Stimulated activated memory B cell treated with anti-CD40 and anti-IgM and Interleukin-4, amounts not matched to agents 10 μg/mL and 1 μg/mL and 100 μg/mL, for 72 hours (primary cell): Measurements from ENCODE around the gene CDCA8.

Experiments
- ATAC-seq: fragments of 150-1000 bp; cut with Tn5 transposase; 2 replicates; pipeline ENCODE4 v1.10.0; 2021
- H3K27ac Mint-ChIP-seq: one replicate; pipeline ENCODE4 v1.8.0; 2022; ENCODE audit warnings: mild to moderate bottlenecking, mixed read lengths
- H3K27me3 Mint-ChIP-seq: one replicate; pipeline ENCODE4 v1.8.0; 2022; ENCODE audit warnings: mixed read lengths
- H3K36me3 Mint-ChIP-seq: one replicate; pipeline ENCODE4 v1.8.0; 2022; ENCODE audit warnings: mixed read lengths
- H3K4me1 Mint-ChIP-seq: one replicate; pipeline ENCODE4 v1.8.0; 2022; ENCODE audit warnings: mixed read lengths
- H3K4me3 Mint-ChIP-seq: one replicate; pipeline ENCODE4 v1.8.0; 2022; ENCODE audit warnings: mild to moderate bottlenecking, moderate library complexity, mixed read lengths
- H3K9me3 Mint-ChIP-seq: one replicate; pipeline ENCODE4 v1.8.0; 2022; ENCODE audit warnings: mixed read lengths

Gene CDCA8

GRCh38 chr1:37692078-37692833 is at the start of gene CDCA8:
TSS of gene CDCA8 (plus strand) at chr1:37692516. CDS start at chr1:37692691, 175 bp downstream.
- peak; percentile 95 for ATAC-seq
- H3K36me3 Mint-ChIP-seq = peaks cover 10% of the 10 kb centered on the region
- peak within 1 kb of the TSS; percentile 92 for H3K27ac Mint-ChIP-seq
- no peaks in the 10 kb centered on the region for H3K9me3 Mint-ChIP-seq
- H3K27me3 Mint-ChIP-seq = no peaks in the 10 kb centered on the region
- H3K4me1 Mint-ChIP-seq = peaks cover 42% of the 10 kb centered on the region
- H3K4me3 Mint-ChIP-seq = peak within 1 kb of the TSS; percentile 100

DNA sequence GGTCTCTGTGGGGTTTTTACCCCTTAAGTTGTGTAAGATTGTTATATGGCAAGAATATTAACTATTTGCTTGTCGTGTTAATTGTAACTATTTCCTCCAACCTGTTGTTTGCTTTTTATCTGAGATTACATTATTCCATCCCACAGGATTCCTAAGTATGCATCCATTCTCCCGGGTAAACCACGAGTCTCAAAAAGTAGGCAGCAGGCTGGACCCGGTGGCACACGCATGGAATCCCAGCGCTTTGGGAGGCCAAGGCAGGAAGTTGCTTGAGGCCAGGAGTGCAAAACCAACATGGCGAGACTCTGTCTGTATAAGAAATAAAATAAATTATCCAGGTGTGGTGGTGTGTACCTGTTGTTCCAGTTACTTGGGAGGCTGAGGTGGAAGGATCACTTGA is 45.0 kb upstream of the CDCA8 start:
- Mint-ChIP-seq H3K9me3 (no peaks in the 10 kb centered on the region), H3K27ac (no peak overlapping the region), H3K27me3 (peaks cover 21% of the 10 kb centered on the region), H3K4me3 (no peak overlapping the region), H3K4me1 (no peaks in the 10 kb centered on the region), H3K36me3 (no peaks in the 10 kb centered on the region)
- no peak for ATAC-seq

DNA sequence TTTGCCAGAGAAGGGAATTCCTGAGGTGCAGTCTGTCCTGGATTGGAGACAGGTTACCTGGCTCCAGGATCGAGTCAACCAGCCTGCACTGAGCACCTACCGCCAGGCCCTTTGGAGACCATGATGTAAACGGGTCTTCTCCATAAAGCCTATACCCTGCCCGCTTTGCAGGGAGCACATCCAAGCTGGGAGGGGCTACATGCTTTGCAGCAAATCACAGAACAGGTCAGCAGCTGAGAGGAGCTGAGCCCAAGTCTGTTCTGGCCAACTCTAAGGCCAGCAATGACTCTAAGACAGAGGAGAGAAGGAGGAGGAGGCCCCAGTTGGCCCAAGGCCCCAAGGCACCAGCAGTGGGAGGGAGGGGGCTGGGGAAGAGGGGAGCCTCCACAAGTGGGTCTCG is 42.1 kb upstream of the CDCA8 start:
- Mint-ChIP-seq H3K4me3 (no peak overlapping the region), H3K9me3 (no peaks in the 10 kb centered on the region), H3K27ac (no peak overlapping the region), H3K27me3 (peaks cover 8% of the 10 kb centered on the region), H3K36me3 (no peaks in the 10 kb centered on the region), H3K4me1 (no peaks in the 10 kb centered on the region)
- ATAC-seq = no peak

DNA sequence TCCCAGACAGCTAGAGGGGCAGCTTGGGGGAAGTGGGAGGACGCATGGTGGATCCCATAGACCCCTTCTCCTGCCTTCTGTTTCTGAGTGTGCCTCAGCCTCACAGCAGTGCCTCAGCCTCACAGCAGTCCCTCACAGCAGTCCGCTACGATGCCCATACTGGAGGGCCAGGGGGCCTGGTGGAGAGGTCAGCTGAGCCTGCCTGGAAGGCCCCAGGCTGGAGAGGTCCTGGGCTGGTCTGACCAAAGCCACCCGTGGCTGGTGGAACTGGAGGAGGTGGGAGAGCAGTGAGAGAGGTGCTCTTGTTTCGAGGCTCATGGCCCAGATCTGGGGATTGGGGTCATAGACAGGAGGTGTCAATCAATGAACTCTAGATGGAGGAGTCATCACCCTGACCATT is 41.6 kb upstream of the CDCA8 start:
- Mint-ChIP-seq H3K27ac (no peak overlapping the region), H3K9me3 (no peaks in the 10 kb centered on the region), H3K27me3 (peaks cover 8% of the 10 kb centered on the region), H3K36me3 (no peaks in the 10 kb centered on the region), H3K4me1 (no peaks in the 10 kb centered on the region), H3K4me3 (no peak overlapping the region)
- ATAC-seq = peak; percentile 4

- Mint-ChIP-seq H3K4me1 (no peaks in the 10 kb centered on the region), H3K27me3 (peaks cover 14% of the 10 kb centered on the region), H3K9me3 (no peaks in the 10 kb centered on the region), H3K36me3 (no peaks in the 10 kb centered on the region), H3K4me3 (no peak overlapping the region), H3K27ac (no peak overlapping the region)
- no peak for ATAC-seq
These were observed 40.5 kb upstream of the CDCA8 start for GRCh38 chr1:37651803-37652202.

DNA sequence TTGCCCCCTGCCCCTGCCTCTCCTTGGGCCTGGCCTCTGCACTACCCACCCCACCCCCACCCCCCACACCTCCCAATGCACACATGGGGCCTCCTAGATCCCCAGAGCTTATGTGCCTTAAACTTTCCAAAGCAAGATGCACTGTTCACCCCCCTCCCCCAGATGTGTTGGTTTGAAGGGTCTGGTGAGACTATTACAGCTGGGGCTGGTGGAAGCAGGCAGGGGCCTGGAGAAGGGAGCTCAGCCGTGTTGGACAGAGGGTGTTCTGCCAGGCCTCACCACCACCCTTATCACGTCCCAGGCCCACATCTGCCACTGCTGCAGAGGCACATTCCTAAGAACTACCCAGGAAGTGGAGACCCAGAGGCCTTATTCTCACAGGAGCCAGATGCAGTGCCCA is 39.3 kb upstream of the CDCA8 start:
- no peaks in the 10 kb centered on the region for H3K36me3 Mint-ChIP-seq
- no peak for ATAC-seq
- peaks cover 17% of the 10 kb centered on the region for H3K27me3 Mint-ChIP-seq
- H3K4me1 Mint-ChIP-seq = no peaks in the 10 kb centered on the region
- H3K4me3 Mint-ChIP-seq = no peak overlapping the region
- no peaks in the 10 kb centered on the region for H3K9me3 Mint-ChIP-seq
- no peak overlapping the region for H3K27ac Mint-ChIP-seq

DNA sequence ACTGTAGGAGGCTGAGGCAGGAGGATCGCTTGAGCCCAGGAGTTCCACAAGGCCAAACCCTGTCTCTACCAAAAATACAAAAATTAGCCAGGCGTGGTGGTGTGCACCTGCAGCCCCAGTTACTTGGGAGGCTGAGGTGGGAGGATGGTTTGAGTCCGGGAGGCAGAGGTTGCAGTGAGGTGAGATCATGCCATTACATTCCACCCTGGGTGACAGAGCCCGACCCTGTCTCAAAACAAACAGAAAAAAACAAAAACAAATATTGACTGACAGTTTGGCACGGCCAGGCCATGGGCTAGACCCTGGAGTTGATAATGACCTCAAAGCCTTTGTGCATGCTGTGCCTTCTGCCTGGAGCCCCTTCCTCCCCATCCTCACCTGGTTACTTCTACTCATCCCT is 38.4 kb upstream of the CDCA8 start:
- no peak for ATAC-seq
- H3K9me3 Mint-ChIP-seq = no peaks in the 10 kb centered on the region
- H3K4me1 Mint-ChIP-seq = no peaks in the 10 kb centered on the region
- peaks cover 17% of the 10 kb centered on the region for H3K27me3 Mint-ChIP-seq
- no peak overlapping the region for H3K27ac Mint-ChIP-seq
- no peaks in the 10 kb centered on the region for H3K36me3 Mint-ChIP-seq
- no peak overlapping the region for H3K4me3 Mint-ChIP-seq

GRCh38 chr1:37655274-37655673 is 37.0 kb upstream of the CDCA8 start:
- Mint-ChIP-seq H3K36me3 (no peaks in the 10 kb centered on the region), H3K9me3 (no peaks in the 10 kb centered on the region), H3K27ac (no peak overlapping the region), H3K4me1 (no peaks in the 10 kb centered on the region), H3K4me3 (no peak overlapping the region), H3K27me3 (peaks cover 17% of the 10 kb centered on the region)
- no peak for ATAC-seq

DNA sequence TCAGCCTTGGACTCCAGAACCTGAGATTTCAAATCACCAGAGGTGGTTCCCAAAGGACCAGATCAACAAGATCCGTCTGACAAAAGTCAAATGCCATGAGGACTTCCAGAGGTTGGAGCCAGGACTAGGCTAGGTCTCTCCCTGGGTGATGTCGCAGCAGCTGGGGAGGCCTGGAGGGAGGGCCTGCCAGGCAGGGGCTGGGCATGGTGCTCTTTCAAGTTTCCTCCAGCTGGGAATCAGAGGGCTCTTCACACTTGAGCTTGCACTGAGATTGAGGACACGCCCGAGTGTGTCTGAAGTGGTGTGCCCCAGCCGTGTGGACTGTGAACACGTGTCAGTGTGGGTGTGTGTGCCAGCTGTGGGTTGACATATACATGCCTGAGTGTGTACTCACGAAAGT is 36.3 kb upstream of the CDCA8 start:
- Mint-ChIP-seq H3K4me3 (no peak overlapping the region), H3K36me3 (no peaks in the 10 kb centered on the region), H3K4me1 (no peaks in the 10 kb centered on the region), H3K27ac (no peak overlapping the region), H3K27me3 (peaks cover 21% of the 10 kb centered on the region), H3K9me3 (no peaks in the 10 kb centered on the region)
- ATAC-seq = no peak

DNA sequence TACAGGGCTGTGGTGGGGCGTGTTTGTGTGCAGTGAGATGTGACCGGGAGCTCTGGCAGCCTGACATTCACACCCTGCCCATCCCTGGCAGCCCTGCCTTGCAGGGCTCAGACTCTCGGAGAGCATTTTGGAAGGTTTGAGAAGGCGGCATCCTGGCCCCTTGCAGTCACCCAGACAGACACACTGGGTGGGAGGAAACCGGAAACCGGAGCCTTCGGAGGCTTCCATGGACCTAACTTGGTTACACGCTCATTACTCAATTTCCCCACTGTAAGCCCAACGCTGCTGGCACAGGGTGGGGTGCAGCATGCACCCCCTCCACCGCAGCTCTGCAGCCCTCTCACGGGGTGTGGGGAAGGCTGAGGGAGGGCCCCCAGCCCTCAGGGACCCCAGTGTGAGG is 35.4 kb upstream of the CDCA8 start:
- no peaks in the 10 kb centered on the region for H3K36me3 Mint-ChIP-seq
- ATAC-seq = no peak
- H3K9me3 Mint-ChIP-seq = no peaks in the 10 kb centered on the region
- H3K4me1 Mint-ChIP-seq = peaks cover under 1% of the 10 kb centered on the region
- no peak overlapping the region for H3K27ac Mint-ChIP-seq
- H3K4me3 Mint-ChIP-seq = no peak overlapping the region
- H3K27me3 Mint-ChIP-seq = peaks cover 23% of the 10 kb centered on the region

DNA sequence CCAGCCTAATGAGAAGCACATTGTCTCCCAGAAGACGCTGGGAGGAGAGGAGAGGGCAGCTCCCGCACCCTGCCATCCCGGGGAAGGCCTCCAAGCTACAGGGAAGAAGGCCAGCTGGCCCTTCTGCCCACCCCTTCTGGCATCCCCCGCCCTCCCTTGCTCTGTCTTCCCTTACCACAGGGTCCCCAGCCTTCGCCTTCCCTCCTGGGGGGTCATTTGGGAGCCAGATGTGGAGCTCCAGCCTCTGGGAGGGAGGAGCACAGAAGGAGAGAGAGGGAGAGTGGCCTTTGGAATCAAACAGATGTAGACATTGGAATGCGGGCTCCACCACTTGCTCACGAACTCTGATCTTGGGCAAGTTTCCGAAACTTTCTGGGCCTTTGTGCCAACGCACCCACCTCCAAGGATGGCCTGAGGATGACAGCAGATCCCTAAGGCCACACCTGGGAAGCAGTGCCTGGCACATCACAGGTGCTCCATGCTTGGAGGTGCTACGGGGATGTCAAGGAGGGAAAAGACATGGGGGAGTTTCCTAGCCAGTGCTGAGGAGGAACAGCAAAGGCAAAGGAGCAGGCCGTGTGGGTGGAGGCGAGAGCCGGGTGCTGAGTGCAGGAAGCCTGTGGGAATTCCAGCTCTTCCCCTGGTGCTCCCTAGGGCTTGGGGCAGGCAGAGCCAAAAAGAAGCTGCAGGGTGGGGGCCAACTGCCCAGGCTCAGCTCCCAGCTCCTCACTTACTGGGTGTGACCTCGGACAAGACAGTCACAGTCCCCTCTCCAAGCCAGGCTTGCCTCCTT is 34.5 kb upstream of the CDCA8 start:
- Mint-ChIP-seq H3K9me3 (no peaks in the 10 kb centered on the region), H3K4me3 (no peak overlapping the region), H3K27me3 (peaks cover 23% of the 10 kb centered on the region), H3K36me3 (no peaks in the 10 kb centered on the region), H3K27ac (no peak overlapping the region), H3K4me1 (peaks cover 7% of the 10 kb centered on the region)
- ATAC-seq = no peak

GRCh38 chr1:37658486-37658885 is 33.8 kb upstream of the CDCA8 start:
- no peak for ATAC-seq
- no peak overlapping the region for H3K27ac Mint-ChIP-seq
- H3K4me3 Mint-ChIP-seq = no peak overlapping the region
- no peaks in the 10 kb centered on the region for H3K36me3 Mint-ChIP-seq
- H3K27me3 Mint-ChIP-seq = peaks cover 23% of the 10 kb centered on the region
- H3K9me3 Mint-ChIP-seq = no peaks in the 10 kb centered on the region
- H3K4me1 Mint-ChIP-seq = peaks cover 7% of the 10 kb centered on the region

GRCh38 chr1:37660664-37661063 is 31.7 kb upstream of the CDCA8 start:
- no peak for ATAC-seq
- H3K27ac Mint-ChIP-seq = no peak overlapping the region
- H3K27me3 Mint-ChIP-seq = peaks cover 23% of the 10 kb centered on the region
- H3K9me3 Mint-ChIP-seq = no peaks in the 10 kb centered on the region
- no peaks in the 10 kb centered on the region for H3K36me3 Mint-ChIP-seq
- peaks cover 7% of the 10 kb centered on the region for H3K4me1 Mint-ChIP-seq
- H3K4me3 Mint-ChIP-seq = no peak overlapping the region

GRCh38 chr1:37661401-37661800 is 30.9 kb upstream of the CDCA8 start:
- ATAC-seq = no peak
- H3K27ac Mint-ChIP-seq = no peak overlapping the region
- no peaks in the 10 kb centered on the region for H3K36me3 Mint-ChIP-seq
- H3K4me3 Mint-ChIP-seq = no peak overlapping the region
- peaks cover 21% of the 10 kb centered on the region for H3K27me3 Mint-ChIP-seq
- peaks cover 7% of the 10 kb centered on the region for H3K4me1 Mint-ChIP-seq
- H3K9me3 Mint-ChIP-seq = no peaks in the 10 kb centered on the region

GRCh38 chr1:37662031-37662755 is 30.1 kb upstream of the CDCA8 start:
- H3K36me3 Mint-ChIP-seq = no peaks in the 10 kb centered on the region
- H3K27me3 Mint-ChIP-seq = peaks cover 14% of the 10 kb centered on the region
- H3K4me1 Mint-ChIP-seq = peaks cover 7% of the 10 kb centered on the region
- no peak overlapping the region for H3K4me3 Mint-ChIP-seq
- ATAC-seq = no peak
- no peak overlapping the region for H3K27ac Mint-ChIP-seq
- H3K9me3 Mint-ChIP-seq = no peaks in the 10 kb centered on the region
